HL-60 (cell line): ENCODE results near the gene WDR4.

Experiments used
- DNase-seq, 2 experiments: peaks; one replicate each; pipeline ENCODE4 v3.0.0-alpha.2; 2010 to 2020; ENCODE audit warnings: low read depth in 1 of 2, low spot score in 1 of 2
- H3K27ac ChIP-seq: fragments of 250-450 bp; sonication (Bioruptor Pico); replicated peaks from 2 replicates; pipeline ENCODE4 v1.5.1; 2020; ENCODE audit warnings: mild to moderate bottlenecking, moderate library complexity
- H3K27me3 ChIP-seq: fragments of 250-450 bp; sonication (Bioruptor Pico); 2 replicates; pipeline ENCODE4 v1.5.1; 2021; ENCODE audit warnings: mild to moderate bottlenecking, moderate library complexity; ENCODE audit not compliant: insufficient read depth, poor library complexity, severe bottlenecking
- H3K4me3 ChIP-seq: replicated peaks from 2 replicates; pipeline ENCODE4 v1.5.1; 2011; ENCODE audit warnings: mild to moderate bottlenecking, control low read depth, low read length; ENCODE audit not compliant: insufficient read depth
- GABPA ChIP-seq: IDR thresholded peaks from 2 replicates; pipeline ENCODE4 v1.6.1; 2012; ENCODE audit warnings: low read depth
- POLR2AphosphoS5 ChIP-seq: IDR thresholded peaks from 2 replicates; pipeline ENCODE4 v1.6.1; 2012; ENCODE audit warnings: low read depth
- REST ChIP-seq: IDR thresholded peaks from 2 replicates; pipeline ENCODE4 v1.6.1; 2012; ENCODE audit warnings: low read depth; ENCODE audit not compliant: insufficient replicate concordance
- SPI1 ChIP-seq: IDR thresholded peaks from 2 replicates; pipeline ENCODE4 v1.6.1; 2012; ENCODE audit warnings: low read depth, mild to moderate bottlenecking, borderline replicate concordance
- TF ChIP-seq, protein P1 (sequence below): IDR thresholded peaks from one replicate; pipeline ENCODE4 v1.5.1; 2011; ENCODE audit warnings: low read length, control low read depth, inconsistent platforms; ENCODE audit not compliant: insufficient read depth

WDR4 gene

DNA sequence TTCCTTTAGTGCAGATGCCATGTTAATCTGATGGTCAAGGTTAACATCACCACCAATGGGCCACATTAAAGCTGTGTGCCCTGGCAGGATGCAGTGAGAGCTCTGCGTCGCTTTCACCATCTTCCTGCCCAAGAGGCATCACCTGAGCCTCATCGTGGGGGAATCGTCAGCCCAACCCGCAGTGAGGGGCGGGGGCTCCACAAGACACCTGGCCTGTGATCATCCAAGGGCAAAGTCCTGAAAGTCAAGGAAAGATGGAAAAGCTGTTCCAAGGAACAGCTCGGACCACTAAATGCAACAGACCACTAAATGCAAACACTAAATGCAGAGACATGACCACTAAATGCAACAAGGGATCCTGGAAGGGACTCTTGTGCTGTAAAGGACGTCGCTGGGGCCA, 49.9 kb downstream of the WDR4 start:
- Histone ChIP-seq H3K27me3 (peaks cover 4% of the 10 kb centered on the region), H3K4me3 (no peak overlapping the region), H3K27ac (no peak overlapping the region)
- no peak for DNase-seq
- TF ChIP-seq SPI1 (no peak), REST (no peak), POLR2AphosphoS5 (no peak), GABPA (no peak)
- TF ChIP-seq, protein P1, sequence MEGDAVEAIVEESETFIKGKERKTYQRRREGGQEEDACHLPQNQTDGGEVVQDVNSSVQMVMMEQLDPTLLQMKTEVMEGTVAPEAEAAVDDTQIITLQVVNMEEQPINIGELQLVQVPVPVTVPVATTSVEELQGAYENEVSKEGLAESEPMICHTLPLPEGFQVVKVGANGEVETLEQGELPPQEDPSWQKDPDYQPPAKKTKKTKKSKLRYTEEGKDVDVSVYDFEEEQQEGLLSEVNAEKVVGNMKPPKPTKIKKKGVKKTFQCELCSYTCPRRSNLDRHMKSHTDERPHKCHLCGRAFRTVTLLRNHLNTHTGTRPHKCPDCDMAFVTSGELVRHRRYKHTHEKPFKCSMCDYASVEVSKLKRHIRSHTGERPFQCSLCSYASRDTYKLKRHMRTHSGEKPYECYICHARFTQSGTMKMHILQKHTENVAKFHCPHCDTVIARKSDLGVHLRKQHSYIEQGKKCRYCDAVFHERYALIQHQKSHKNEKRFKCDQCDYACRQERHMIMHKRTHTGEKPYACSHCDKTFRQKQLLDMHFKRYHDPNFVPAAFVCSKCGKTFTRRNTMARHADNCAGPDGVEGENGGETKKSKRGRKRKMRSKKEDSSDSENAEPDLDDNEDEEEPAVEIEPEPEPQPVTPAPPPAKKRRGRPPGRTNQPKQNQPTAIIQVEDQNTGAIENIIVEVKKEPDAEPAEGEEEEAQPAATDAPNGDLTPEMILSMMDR, result no peak

DNA sequence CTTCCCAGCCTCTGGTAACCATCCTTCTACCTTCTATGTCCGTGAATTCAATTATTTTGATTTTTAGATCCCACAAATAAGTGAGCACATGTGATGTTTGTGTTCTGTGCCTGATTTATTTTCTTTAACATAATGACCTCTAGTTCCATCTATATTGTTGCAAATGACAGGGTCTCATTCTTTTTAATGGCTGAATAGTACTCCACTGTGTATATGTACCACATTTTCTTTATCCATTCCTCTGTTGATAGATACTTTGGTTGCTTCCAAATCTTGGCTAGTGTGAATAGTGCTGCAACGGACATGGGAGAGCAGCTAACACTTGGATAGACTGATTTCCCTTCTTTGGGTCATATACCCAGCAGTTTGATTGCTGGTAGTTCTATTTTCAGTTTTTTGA, 51.8 kb downstream of the WDR4 start:
- Histone ChIP-seq H3K27me3 (peaks cover 7% of the 10 kb centered on the region), H3K4me3 (no peak overlapping the region), H3K27ac (no peak overlapping the region)
- no peak for DNase-seq
- TF ChIP-seq GABPA (no peak), SPI1 (no peak), POLR2AphosphoS5 (no peak), REST (no peak)
- TF ChIP-seq, protein P1, result no peak

DNA sequence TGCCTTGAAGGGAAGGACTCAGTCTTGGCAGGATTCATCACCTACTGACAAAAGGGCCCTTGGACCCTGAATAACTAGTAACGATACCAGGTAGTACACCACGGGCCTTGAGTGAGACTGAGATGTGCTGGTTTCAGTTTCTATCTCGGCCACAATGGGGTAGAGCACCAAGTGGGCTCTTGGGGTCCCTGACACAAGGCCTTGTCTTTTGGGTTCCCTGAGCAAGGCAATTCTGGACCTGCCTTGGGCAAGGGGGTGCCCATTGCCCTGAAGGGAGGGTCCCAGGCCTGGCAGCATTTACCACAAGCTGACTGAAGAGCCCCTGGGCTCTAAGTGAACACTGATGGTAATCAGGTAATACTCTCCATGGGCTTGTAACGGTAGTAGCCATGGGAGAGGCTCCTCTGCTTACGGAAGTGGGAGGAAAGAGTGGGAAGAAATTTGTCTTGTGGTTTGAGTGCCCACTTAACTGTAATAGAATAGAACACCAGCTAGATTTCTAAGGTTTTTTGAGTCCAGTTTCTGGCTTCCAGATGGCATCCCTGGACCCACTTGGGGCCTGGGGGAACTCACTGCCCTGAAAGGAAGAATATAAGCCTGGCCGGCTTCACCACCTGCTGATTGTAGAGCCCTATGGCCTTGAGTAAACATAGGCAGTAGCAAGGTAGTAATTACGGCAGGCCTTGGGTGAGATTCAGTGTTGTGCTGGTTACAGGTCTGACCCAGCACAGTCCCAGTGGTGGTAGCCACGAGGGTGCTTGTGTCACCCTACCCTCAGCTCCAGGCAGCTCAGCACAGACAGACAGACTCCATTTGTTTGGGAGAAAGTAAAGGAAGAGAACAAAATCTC, 58.5 kb downstream of the WDR4 start:
- no peak for DNase-seq
- H3K27ac ChIP-seq, result no peak overlapping the region
- TF ChIP-seq POLR2AphosphoS5 (no peak), REST (no peak), GABPA (no peak)
- TF ChIP-seq, protein P1, result no peak
- H3K27me3 ChIP-seq, result peaks cover 4% of the 10 kb centered on the region
- no peak overlapping the region for H3K4me3 ChIP-seq
